Trophoblast cell (in vitro differentiated cells and primary cell): ENCODE measurements around the gene AKAP6.
A peak's percentile ranks its signal among the peaks of the same experiment; 100 is the strongest.

Source experiments
- DNase-seq, 2 donors: peaks; one replicate each; pipeline ENCODE4 v3.0.0-alpha.2; 2016
- H2AFZ ChIP-seq: 2 replicates; pipeline ENCODE4 v1.6.1; 2013; ENCODE audit warnings: low read length, moderate library complexity, mild to moderate bottlenecking; ENCODE audit not compliant: insufficient read depth, poor library complexity
- H2AK5ac ChIP-seq: 2 replicates; pipeline ENCODE4 v1.6.1; 2013; ENCODE audit warnings: mild to moderate bottlenecking, low read length
- H2BK120ac ChIP-seq: 2 replicates; pipeline ENCODE4 v1.6.1; 2013; ENCODE audit warnings: low read length, mild to moderate bottlenecking, moderate library complexity; ENCODE audit not compliant: insufficient read depth, poor library complexity
- H2BK12ac ChIP-seq: 2 replicates; pipeline ENCODE4 v1.6.1; 2013; ENCODE audit warnings: mild to moderate bottlenecking, low read length, moderate library complexity
- H2BK5ac ChIP-seq: 2 replicates; pipeline ENCODE4 v1.6.1; 2013; ENCODE audit warnings: low read length, low read depth, moderate library complexity, mild to moderate bottlenecking; ENCODE audit not compliant: poor library complexity
- H3K14ac ChIP-seq: 2 replicates; pipeline ENCODE4 v1.6.1; 2013; ENCODE audit warnings: mild to moderate bottlenecking, low read length
- H3K18ac ChIP-seq: 2 replicates; pipeline ENCODE4 v1.6.1; 2013; ENCODE audit warnings: mild to moderate bottlenecking, low read length
- H3K23ac ChIP-seq: 2 replicates; pipeline ENCODE4 v1.6.1; 2013; ENCODE audit warnings: low read length
- H3K27ac ChIP-seq: 2 replicates; pipeline ENCODE4 v1.5.1; 2013; ENCODE audit warnings: low read depth, mild to moderate bottlenecking, inconsistent platforms, low read length, moderate library complexity
- H3K27me3 ChIP-seq: 2 replicates; pipeline ENCODE4 v1.6.1; 2013; ENCODE audit warnings: inconsistent platforms, mild to moderate bottlenecking, low read length, moderate library complexity; ENCODE audit not compliant: insufficient read depth
- H3K36me3 ChIP-seq, 2 experiments: 1 replicate in 1 of 2; 2 replicates in 1 of 2; pipeline ENCODE4 v1.6.1; 2013; ENCODE audit warnings: low read length in 2 of 2, mild to moderate bottlenecking in 2 of 2, moderate library complexity in 1 of 2; ENCODE audit not compliant: insufficient read depth in 2 of 2, control insufficient read depth in 1 of 2
- H3K4ac ChIP-seq: 2 replicates; pipeline ENCODE4 v1.6.1; 2013; ENCODE audit warnings: low read depth, mild to moderate bottlenecking, low read length, moderate library complexity
- H3K4me1 ChIP-seq, 2 experiments: 1 replicate in 1 of 2; 2 replicates in 1 of 2; pipeline ENCODE4 v1.6.1; 2013; ENCODE audit warnings: low read length in 2 of 2, mild to moderate bottlenecking in 2 of 2, moderate library complexity in 1 of 2; ENCODE audit not compliant: insufficient read depth in 2 of 2, control insufficient read depth in 1 of 2
- H3K4me2 ChIP-seq: 2 replicates; pipeline ENCODE4 v1.6.1; 2013; ENCODE audit warnings: inconsistent platforms, mild to moderate bottlenecking, low read length, moderate library complexity
- H3K4me3 ChIP-seq: 2 replicates; pipeline ENCODE4 v1.5.1; 2013; ENCODE audit warnings: mild to moderate bottlenecking, low read depth, low read length, inconsistent platforms
- H3K79me1 ChIP-seq: one replicate; pipeline ENCODE4 v1.6.1; 2013; ENCODE audit warnings: low read length
- H3K79me2 ChIP-seq: 2 replicates; pipeline ENCODE4 v1.6.1; 2013; ENCODE audit warnings: low read length, mild to moderate bottlenecking; ENCODE audit not compliant: control insufficient read depth, insufficient read depth, poor library complexity
- H3K9ac ChIP-seq: 2 replicates; pipeline ENCODE4 v1.6.1; 2013; ENCODE audit warnings: mild to moderate bottlenecking, low read length
- H3K9me3 ChIP-seq: 2 replicates; pipeline ENCODE4 v1.6.1; 2013; ENCODE audit warnings: low read depth, mild to moderate bottlenecking, control low read depth, inconsistent platforms, low read length; ENCODE audit not compliant: insufficient read depth
- H4K12ac ChIP-seq: 2 replicates; pipeline ENCODE4 v1.6.1; 2013; ENCODE audit warnings: low read depth, mild to moderate bottlenecking, low read length, moderate library complexity
- H4K8ac ChIP-seq: 2 replicates; pipeline ENCODE4 v1.6.1; 2013; ENCODE audit warnings: low read depth, mild to moderate bottlenecking, low read length, moderate library complexity
- H4K91ac ChIP-seq: one replicate; pipeline ENCODE4 v1.6.1; 2013; ENCODE audit warnings: low read depth, mild to moderate bottlenecking, low read length, moderate library complexity
- WGBS: extraction: QIAGEN DNeasy Blood & Tissue Kit; methylation state at CpG from one replicate; pipeline ENCODE4 v1.1.7; 2013; ENCODE audit warnings: missing lambda C conversion rate; ENCODE audit not compliant: insufficient read length, insufficient coverage; ENCODE audit errors: extremely low coverage; 5-methylcytosine and 5-hydroxymethylcytosine counted together

The AKAP6 gene

DNA sequence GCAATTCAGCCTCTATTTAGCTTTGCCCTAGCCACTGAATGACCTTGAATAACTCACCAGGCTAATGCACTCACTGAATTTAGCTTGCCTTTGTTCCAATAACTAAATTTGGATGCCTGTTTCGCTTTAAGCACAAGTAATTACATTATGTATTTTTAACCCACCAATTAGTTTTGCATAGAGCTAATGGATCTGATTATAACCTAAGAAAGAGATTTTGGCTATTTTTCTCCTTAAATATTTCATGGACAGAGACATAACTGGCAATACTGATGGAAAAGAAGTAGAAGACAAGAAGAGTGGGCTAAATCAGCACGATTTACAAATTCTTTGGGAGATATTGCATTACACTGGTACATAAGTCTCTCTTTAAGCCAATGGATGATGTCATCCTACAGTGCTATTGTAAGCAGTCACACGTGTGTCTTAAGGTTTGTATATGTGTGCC, 85.7 kb downstream of the AKAP6 start:
- H3K4me1 ChIP-seq = no peaks in the 10 kb centered on the region
- no peak overlapping the region for H3K9ac ChIP-seq
- H2BK5ac ChIP-seq = no peak overlapping the region
- H4K8ac ChIP-seq = no peak overlapping the region
- H3K36me3 ChIP-seq = no peaks in the 10 kb centered on the region
- no peak overlapping the region for H2BK12ac ChIP-seq
- no peak overlapping the region for H4K91ac ChIP-seq
- no peak overlapping the region for H3K23ac ChIP-seq
- H3K4me3 ChIP-seq = no peak overlapping the region
- no CpG with 5 or more reads among the region's 3 CpGs for WGBS
- no peak overlapping the region for H3K27ac ChIP-seq
- DNase-seq = no peak
- H3K79me2 ChIP-seq = no peaks in the 10 kb centered on the region
- H4K12ac ChIP-seq = no peak overlapping the region
- no peak overlapping the region for H2AFZ ChIP-seq
- H3K4ac ChIP-seq = no peak overlapping the region
- no peak overlapping the region for H2BK120ac ChIP-seq
- no peaks in the 10 kb centered on the region for H3K27me3 ChIP-seq
- no peak overlapping the region for H3K14ac ChIP-seq
- H3K9me3 ChIP-seq = no peaks in the 10 kb centered on the region
- no peak overlapping the region for H3K18ac ChIP-seq
- H2AK5ac ChIP-seq = no peak overlapping the region
- H3K4me2 ChIP-seq = no peak overlapping the region
- H3K79me1 ChIP-seq = no peaks in the 10 kb centered on the region

DNA sequence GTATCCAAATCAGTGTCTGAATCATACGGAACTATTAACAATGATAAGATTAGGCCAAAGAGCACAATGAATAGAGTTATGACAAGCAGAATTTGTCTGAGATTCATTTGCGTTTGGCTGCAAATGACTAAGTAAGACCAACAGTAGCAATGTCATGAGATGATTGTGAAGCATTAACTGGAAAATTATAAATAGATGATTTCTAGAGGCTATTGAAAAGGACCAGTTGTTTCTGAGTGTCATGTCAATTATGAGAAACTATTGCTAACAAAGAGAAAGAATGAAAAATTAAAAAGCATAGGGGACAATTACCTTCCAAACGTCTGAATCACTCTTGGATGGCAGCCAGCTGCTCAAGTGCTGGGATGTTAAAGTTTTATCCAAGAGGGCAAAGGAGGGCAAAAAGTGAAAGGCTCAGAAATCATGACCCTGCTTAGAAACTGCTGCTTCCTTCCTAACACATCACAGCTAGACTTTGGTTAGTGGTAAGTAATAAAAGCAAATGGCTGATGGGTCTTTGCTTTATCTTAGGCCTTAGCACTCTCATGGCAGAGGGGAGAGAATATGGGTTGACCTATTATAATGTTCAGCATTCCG, 89.0 kb downstream of the AKAP6 start:
- Histone ChIP-seq H2AK5ac (no peak overlapping the region), H3K9me3 (no peaks in the 10 kb centered on the region), H3K36me3 (no peaks in the 10 kb centered on the region), H3K27me3 (no peaks in the 10 kb centered on the region), H3K4ac (no peak overlapping the region), H2AFZ (no peak overlapping the region), H3K27ac (no peak overlapping the region), H3K23ac (no peak overlapping the region), H3K18ac (no peak overlapping the region), H3K79me1 (no peaks in the 10 kb centered on the region), H2BK120ac (no peak overlapping the region), H3K9ac (no peak overlapping the region), H3K14ac (no peak overlapping the region), H3K4me3 (no peak overlapping the region), H3K4me2 (no peak overlapping the region), H4K8ac (no peak overlapping the region), H4K91ac (no peak overlapping the region), H3K79me2 (no peaks in the 10 kb centered on the region), H4K12ac (no peak overlapping the region), H2BK12ac (no peak overlapping the region), H3K4me1 (no peaks in the 10 kb centered on the region), H2BK5ac (no peak overlapping the region)
- DNase-seq = peak in 1 of 2 donors; percentile 22
- no CpG with 5 or more reads among the region's 4 CpGs for WGBS

DNA sequence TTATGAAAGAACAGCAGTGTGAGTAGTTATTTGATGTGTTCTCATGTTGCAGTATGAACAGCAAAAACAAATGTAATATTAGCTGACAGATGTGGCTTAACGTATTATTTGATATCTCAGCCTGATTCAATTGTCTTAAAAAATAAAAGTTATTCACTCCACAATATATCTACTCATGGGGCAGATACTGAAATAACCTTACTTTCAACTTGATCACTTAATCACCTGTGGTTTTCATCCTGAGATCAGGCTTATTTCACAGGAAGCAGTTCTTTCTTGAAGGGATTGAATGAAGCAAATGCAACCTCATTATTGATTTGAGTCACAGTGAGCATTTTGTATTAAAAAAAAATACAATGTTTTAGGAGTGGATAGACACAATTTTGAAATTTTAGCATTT, 90.3 kb downstream of the AKAP6 start:
- Histone ChIP-seq H4K8ac (no peak overlapping the region), H2AFZ (no peak overlapping the region), H3K4me2 (no peak overlapping the region), H3K4ac (no peak overlapping the region), H3K9ac (no peak overlapping the region), H3K79me1 (no peaks in the 10 kb centered on the region), H3K27ac (no peak overlapping the region), H4K12ac (no peak overlapping the region), H3K79me2 (no peaks in the 10 kb centered on the region), H3K18ac (no peak overlapping the region), H3K4me1 (no peaks in the 10 kb centered on the region), H3K27me3 (no peaks in the 10 kb centered on the region), H2BK12ac (no peak overlapping the region), H2AK5ac (no peak overlapping the region), H2BK120ac (no peak overlapping the region), H3K9me3 (no peaks in the 10 kb centered on the region), H3K23ac (no peak overlapping the region), H3K4me3 (no peak overlapping the region), H4K91ac (no peak overlapping the region), H3K14ac (no peak overlapping the region), H3K36me3 (no peaks in the 10 kb centered on the region), H2BK5ac (no peak overlapping the region)
- no peak for DNase-seq
- WGBS = no CpG with 5 or more reads among the region's 1 CpG

DNA sequence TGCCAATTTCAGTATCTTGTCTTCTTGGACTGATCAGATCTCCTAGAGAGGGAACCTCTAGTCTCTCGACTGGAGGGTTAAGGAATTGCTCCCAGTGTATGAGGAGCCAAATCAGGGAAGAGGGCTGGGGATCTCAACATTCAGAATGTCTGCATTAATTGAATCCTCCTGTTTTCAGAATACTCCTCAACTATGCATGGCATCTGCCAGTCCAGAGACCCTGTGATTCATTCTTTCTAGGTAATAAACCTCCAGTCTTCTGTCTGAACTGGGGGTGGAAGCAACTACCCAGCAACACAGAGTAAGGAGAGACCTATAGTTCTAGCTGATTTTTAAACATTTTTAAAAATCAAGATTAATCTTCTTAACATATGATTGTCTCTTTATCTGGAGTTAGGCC, 92.7 kb downstream of the AKAP6 start:
- WGBS = no CpG with 5 or more reads among the region's 1 CpG
- Histone ChIP-seq H4K91ac (no peak overlapping the region), H3K9me3 (no peaks in the 10 kb centered on the region), H3K4me2 (no peak overlapping the region), H2BK120ac (no peak overlapping the region), H2BK12ac (no peak overlapping the region), H3K18ac (no peak overlapping the region), H3K9ac (no peak overlapping the region), H3K27me3 (no peaks in the 10 kb centered on the region), H3K36me3 (no peaks in the 10 kb centered on the region), H3K4me3 (no peak overlapping the region), H3K4me1 (no peaks in the 10 kb centered on the region), H4K12ac (no peak overlapping the region), H3K79me2 (no peaks in the 10 kb centered on the region), H3K27ac (no peak overlapping the region), H2AFZ (no peak overlapping the region), H3K14ac (no peak overlapping the region), H2AK5ac (no peak overlapping the region), H3K4ac (no peak overlapping the region), H3K79me1 (peaks cover under 1% of the 10 kb centered on the region), H3K23ac (no peak overlapping the region), H4K8ac (no peak overlapping the region), H2BK5ac (no peak overlapping the region)
- no peak for DNase-seq
